Prostate gland (tissue), 2 donors: Measurements from ENCODE around the gene ACER2.

Experiments used
- POLR2A ChIP-seq: fragments of 450-650 bp; IDR thresholded peaks from one replicate; pipeline ENCODE4 v1.6.1; 2016; ENCODE audit warnings: antibody characterized with exemption, mild to moderate bottlenecking
- POLR2AphosphoS5 ChIP-seq: sonication (generic); formaldehyde crosslinking; IDR thresholded peaks from one replicate; pipeline ENCODE4 v1.6.1; 2017; ENCODE audit warnings: antibody characterized with exemption
- TF ChIP-seq, protein P1 (sequence below), 4 experiments: fragments of 200-600 bp in 2 of 4; fragments of 450-650 bp in 2 of 4; sonication (generic) in 2 of 4; IDR thresholded peaks; 1 replicate in 3 of 4; 2 replicates in 1 of 4; pipeline ENCODE4 v1.5.1; 2016 to 2019; ENCODE audit warnings: antibody characterized with exemption in 4 of 4, mild to moderate bottlenecking in 2 of 4, moderate library complexity in 2 of 4

DNA sequence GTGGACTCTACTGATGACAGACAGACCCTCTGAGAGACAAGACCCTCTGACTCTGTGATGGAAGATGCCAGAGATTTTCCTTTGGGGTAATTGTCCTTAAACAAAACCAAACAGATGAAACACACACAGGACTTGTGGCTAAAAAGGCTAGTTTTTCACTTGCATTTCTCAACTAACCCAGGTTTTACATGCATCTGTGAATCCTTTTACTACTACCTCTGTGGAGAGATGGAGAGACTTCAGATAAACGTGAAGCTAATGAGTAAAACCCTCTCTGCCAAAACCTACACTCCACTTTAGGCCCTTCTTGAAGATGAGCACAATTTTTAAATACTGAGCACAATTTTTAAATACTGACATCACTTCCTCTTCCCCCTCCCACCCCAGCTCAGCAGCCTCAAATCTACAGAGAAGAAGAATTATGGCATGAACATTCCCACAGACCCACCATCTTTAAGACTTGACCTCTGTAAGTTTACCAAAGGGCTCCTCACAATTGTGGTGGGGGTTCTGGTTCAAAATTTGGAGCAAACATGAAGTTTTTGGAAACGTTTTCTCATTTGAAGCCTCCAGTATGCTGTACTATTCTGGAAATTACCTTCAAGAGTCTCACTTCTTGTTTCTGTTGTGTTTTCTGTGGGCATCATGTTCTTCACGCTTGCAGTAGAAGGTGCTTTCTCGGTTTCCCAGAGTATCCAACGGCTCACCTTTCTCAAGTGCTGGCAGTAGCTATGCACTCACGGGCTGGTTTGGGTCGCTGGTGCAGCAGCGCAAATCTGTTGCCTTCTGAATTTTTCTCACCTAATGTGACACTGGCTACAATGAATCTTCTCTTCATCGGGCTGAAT, 42.7 kb downstream of the ACER2 start:
- TF ChIP-seq, protein P1, sequence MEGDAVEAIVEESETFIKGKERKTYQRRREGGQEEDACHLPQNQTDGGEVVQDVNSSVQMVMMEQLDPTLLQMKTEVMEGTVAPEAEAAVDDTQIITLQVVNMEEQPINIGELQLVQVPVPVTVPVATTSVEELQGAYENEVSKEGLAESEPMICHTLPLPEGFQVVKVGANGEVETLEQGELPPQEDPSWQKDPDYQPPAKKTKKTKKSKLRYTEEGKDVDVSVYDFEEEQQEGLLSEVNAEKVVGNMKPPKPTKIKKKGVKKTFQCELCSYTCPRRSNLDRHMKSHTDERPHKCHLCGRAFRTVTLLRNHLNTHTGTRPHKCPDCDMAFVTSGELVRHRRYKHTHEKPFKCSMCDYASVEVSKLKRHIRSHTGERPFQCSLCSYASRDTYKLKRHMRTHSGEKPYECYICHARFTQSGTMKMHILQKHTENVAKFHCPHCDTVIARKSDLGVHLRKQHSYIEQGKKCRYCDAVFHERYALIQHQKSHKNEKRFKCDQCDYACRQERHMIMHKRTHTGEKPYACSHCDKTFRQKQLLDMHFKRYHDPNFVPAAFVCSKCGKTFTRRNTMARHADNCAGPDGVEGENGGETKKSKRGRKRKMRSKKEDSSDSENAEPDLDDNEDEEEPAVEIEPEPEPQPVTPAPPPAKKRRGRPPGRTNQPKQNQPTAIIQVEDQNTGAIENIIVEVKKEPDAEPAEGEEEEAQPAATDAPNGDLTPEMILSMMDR (IDR thresholded peaks at IDR 0.05) = no peak
- TF ChIP-seq POLR2A (no peak), POLR2AphosphoS5 (no peak)
